NT2/D1 (cell line): ENCODE measurements around the gene RUFY4.

Source experiments
- SUZ12 ChIP-seq: IDR thresholded peaks from 2 replicates; pipeline ENCODE4 v1.6.1; 2011; ENCODE audit not compliant: insufficient read length, insufficient read depth; ENCODE audit errors: extremely low read depth
- YY1 ChIP-seq: IDR thresholded peaks from 2 replicates; pipeline ENCODE4 v1.6.1; 2011; ENCODE audit not compliant: insufficient read length, insufficient read depth
- ZNF274 ChIP-seq: IDR thresholded peaks from 2 replicates; pipeline ENCODE4 v1.6.1; 2011; ENCODE audit warnings: mild to moderate bottlenecking, low read depth, low read length

GRCh38 chr2:218066926-218067515 lies 2.0 kb upstream of the RUFY4 start:
- TF ChIP-seq YY1 (no peak), ZNF274 (no peak), SUZ12 (no peak)
